Endothelial cell of umbilical vein (primary cell): ENCODE data around the gene SNAPC4. TPM values are rescaled to one million over a fixed set of nuclear protein-coding genes. Genes with fewer than 3 reads are reported as not detected.

Experiments used
- BruUV-seq: library from RNA; stranded (reverse); fragments of 400-500 nt; replicated peaks from 2 replicates; lab custom pipeline; 2021; lab: Mats Ljungman, UMichigan
- CTCF ChIA-PET: fragments of 300-600, 350-600 bp; sonication (Branson Sonifier 250); formaldehyde crosslinking; loops from one replicate; lab custom pipeline; 2021; ENCODE audit warnings: antibody characterized with exemption, inconsistent platforms; lab: Charles Lee
- POLR2A ChIA-PET: fragments of 300-600, 350-600 bp; sonication (Branson Sonifier 250); formaldehyde crosslinking; loops from one replicate; lab custom pipeline; 2021; ENCODE audit warnings: antibody characterized with exemption, inconsistent platforms; lab: Charles Lee
- DNase-seq: peaks from one replicate; pipeline ENCODE4 v3.0.0-alpha.2; 2011; ENCODE audit warnings: low read depth, low spot score
- FAIRE-seq: peaks from 2 replicates; lab custom pipeline; 2011; peaks lifted over from hg19 to GRCh38; lab: Jason Lieb, UNC
- H2AFZ ChIP-seq: 2 replicates; pipeline ENCODE4 v1.6.0; 2012; ENCODE audit warnings: low read depth, low read length, control low read depth, inconsistent platforms
- H3K27ac ChIP-seq: 2 replicates; pipeline ENCODE4 v1.5.1; 2011; ENCODE audit warnings: low read depth, mild to moderate bottlenecking, control low read depth, low read length, moderate library complexity; ENCODE audit not compliant: insufficient read depth
- H3K27me3 ChIP-seq, 2 experiments: 2 replicates each; pipeline versions ENCODE4 v1.6.0 to v1.6.1; 2011; ENCODE audit warnings: low read length in 2 of 2, mixed read lengths in 1 of 2; ENCODE audit not compliant: control insufficient read depth in 2 of 2, insufficient read depth in 2 of 2
- H3K36me3 ChIP-seq, 2 experiments: 2 replicates in 1 of 2; 3 replicates in 1 of 2; pipeline ENCODE4 v1.5.1; 2011; ENCODE audit warnings: low read length in 2 of 2, mild to moderate bottlenecking in 1 of 2, moderate library complexity in 1 of 2; ENCODE audit not compliant: control insufficient read depth in 2 of 2, insufficient read depth in 2 of 2; ENCODE audit errors: extremely low read depth in 1 of 2
- H3K4me1 ChIP-seq: 3 replicates; pipeline ENCODE4 v1.5.1; 2011; ENCODE audit warnings: mild to moderate bottlenecking, low read length; ENCODE audit not compliant: control insufficient read depth, insufficient read depth; ENCODE audit errors: extremely low read depth
- H3K4me2 ChIP-seq: 2 replicates; pipeline ENCODE4 v1.6.1; 2011; ENCODE audit warnings: low read length, control low read depth, mixed read lengths; ENCODE audit not compliant: insufficient read depth
- H3K4me3 ChIP-seq, 3 experiments: fragments of 200-600 bp in 1 of 3; sonication (generic), shearing (Covaris generic) in 1 of 3; replicated peaks in 1 of 3; 2 replicates each; pipeline ENCODE4 v1.5.1; 2011 to 2016; ENCODE audit warnings: control low read depth in 3 of 3, low read length in 3 of 3, mild to moderate bottlenecking in 2 of 3, inconsistent platforms in 1 of 3, low read depth in 1 of 3, moderate library complexity in 1 of 3; ENCODE audit not compliant: insufficient read depth in 1 of 3
- H3K79me2 ChIP-seq: 2 replicates; pipeline ENCODE4 v1.6.0; 2012; ENCODE audit warnings: low read length, inconsistent platforms; ENCODE audit not compliant: control insufficient read depth, insufficient read depth
- H3K9ac ChIP-seq: replicated peaks from 2 replicates; pipeline ENCODE3; 2011; ENCODE audit warnings: low read length, control low read depth; ENCODE audit not compliant: insufficient read depth; ENCODE audit errors: extremely low read depth
- H3K9me1 ChIP-seq: replicated peaks from 3 replicates; pipeline ENCODE4 v1.6.0; 2011; ENCODE audit warnings: mild to moderate bottlenecking, low read length; ENCODE audit not compliant: control insufficient read depth, insufficient read depth; ENCODE audit errors: extremely low read depth
- H3K9me3 ChIP-seq: replicated peaks from 2 replicates; pipeline ENCODE4 v1.5.1; 2012; ENCODE audit warnings: low read length, inconsistent platforms; ENCODE audit not compliant: control insufficient read depth, insufficient read depth
- H4K20me1 ChIP-seq: replicated peaks from 2 replicates; pipeline ENCODE3; 2011; ENCODE audit warnings: mild to moderate bottlenecking, low read length; ENCODE audit not compliant: control insufficient read depth, insufficient read depth; ENCODE audit errors: extremely low read depth
- FOS ChIP-seq: IDR thresholded peaks from 2 replicates; pipeline ENCODE4 v1.6.1; 2011; ENCODE audit warnings: mild to moderate bottlenecking, low read length, moderate library complexity, borderline replicate concordance; ENCODE audit not compliant: insufficient read depth
- GATA2 ChIP-seq: IDR thresholded peaks from 2 replicates; pipeline ENCODE4 v1.7.0; 2011; ENCODE audit warnings: low read depth, mild to moderate bottlenecking, moderate library complexity, mixed read lengths, low read length; ENCODE audit not compliant: insufficient read length, insufficient read depth
- JUN ChIP-seq: IDR thresholded peaks from 2 replicates; pipeline ENCODE4 v1.6.1; 2011; ENCODE audit warnings: borderline replicate concordance, low read depth; ENCODE audit not compliant: insufficient read length, insufficient read depth
- MYC ChIP-seq: IDR thresholded peaks from one replicate; pipeline ENCODE4 v1.6.1; 2011; ENCODE audit warnings: mild to moderate bottlenecking, low read depth, low read length
- POLR2A ChIP-seq: IDR thresholded peaks from 2 replicates; pipeline ENCODE4 v1.6.1; 2012; ENCODE audit warnings: low read depth, mild to moderate bottlenecking, control low read depth, low read length
- POLR2AphosphoS5 ChIP-seq: IDR thresholded peaks from 2 replicates; pipeline ENCODE4 v1.6.1; 2012; ENCODE audit warnings: low read depth, mild to moderate bottlenecking, control low read depth, low read length, moderate library complexity; ENCODE audit not compliant: insufficient read depth
- dilution Hi-C: fragments of 300-500 bp; cut with MboI; formaldehyde crosslinking; loops from one replicate; pipeline ENCODE4 v1.15.0; 2019; ENCODE audit warnings: low sequenced_read_pairs; ENCODE audit not compliant: extremely low pct_ligation_motif_present
- intact Hi-C: fragments of 100-400 bp; cut with micrococcal nuclease; formaldehyde crosslinking; loops from one replicate; pipeline ENCODE4 v1.10.0; 2022
- polyA plus RNA-seq, 4 experiments: library from polyadenylated mRNA; depleted of rRNA in 3 of 4; stranded (reverse) in 3 of 4; unstranded in 1 of 4; fragments of >200 nt; gene quantifications; 2 replicates each; pipeline versions ENCODE4 v1.2.1 to v1.2.3, GENCODE V29; 2011 to 2012; ENCODE audit warnings: missing spikeins in 1 of 4
- total RNA-seq: library from RNA; stranded (reverse); gene quantifications from 2 replicates; pipeline ENCODE4 v1.2.3, GENCODE V29; 2021
- TF ChIP-seq, protein P1 (sequence below): IDR thresholded peaks from 2 replicates; pipeline ENCODE4 v1.6.1; 2011; ENCODE audit not compliant: insufficient read depth, insufficient read length
- TF ChIP-seq, protein P2 (sequence below), 2 donors: IDR thresholded peaks; 1 replicate in 1 of 2; 2 replicates in 1 of 2; pipeline ENCODE4 v1.5.1; 2011; ENCODE audit warnings: low read length in 2 of 2, mild to moderate bottlenecking in 2 of 2, moderate library complexity in 2 of 2, control low read depth in 1 of 2, inconsistent platforms in 1 of 2, low read depth in 1 of 2; ENCODE audit not compliant: insufficient read depth in 1 of 2; ENCODE audit errors: extremely low read depth in 1 of 2

SNAPC4 gene
- total and polyA plus RNA-seq, 2 donors (not counting 3 experiments of a cell fraction or from before 2014, with no cell fraction given): 6.7 to 17.5 TPM

DNA sequence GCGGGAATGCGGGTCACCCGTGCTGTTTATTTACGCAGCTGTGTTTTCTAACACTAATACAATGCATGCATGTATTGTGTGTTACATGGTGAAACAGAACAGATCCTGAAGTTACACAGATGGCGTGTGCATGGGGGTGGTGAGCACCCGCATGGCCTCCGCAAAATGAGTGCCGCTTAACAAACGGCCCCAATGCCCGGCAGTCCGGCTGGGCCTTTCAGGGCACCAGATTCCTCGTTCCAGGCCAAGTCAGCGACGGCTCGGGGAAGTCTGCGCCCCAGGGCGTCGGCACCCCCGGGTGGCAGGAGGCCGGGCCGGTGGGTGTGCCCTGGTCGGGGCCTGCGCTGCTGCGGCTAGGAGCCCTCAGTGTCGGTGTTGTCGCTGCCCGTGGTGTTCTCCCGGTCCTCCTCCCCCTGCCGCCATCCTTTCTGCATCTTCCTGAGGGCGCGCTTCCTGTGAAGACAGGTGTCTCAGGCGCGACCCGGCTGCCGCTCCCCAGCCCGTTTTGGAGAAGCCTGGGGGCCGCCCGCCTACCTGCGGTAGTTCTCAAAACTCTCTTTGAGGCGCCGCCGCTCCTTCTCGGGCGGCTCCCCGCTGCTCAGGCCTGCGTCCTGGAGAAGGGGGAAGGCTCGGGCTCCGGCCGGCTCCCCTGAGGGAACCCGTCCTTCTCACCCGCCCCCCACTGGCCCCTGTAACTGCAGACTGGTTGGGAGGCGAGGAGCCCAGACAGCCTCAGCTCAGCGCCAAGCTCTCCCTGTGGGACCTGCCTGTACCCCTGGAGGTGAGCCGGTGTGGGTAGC lies 35.8 kb downstream of the SNAPC4 start:
- dilution Hi-C loops: no loop called here
- no TSS peak for BruUV-seq
- Histone ChIP-seq H3K4me3 (peak overlapping the region in 1 of 3 experiments; percentile 9), H3K79me2 (peaks cover 3% of the 10 kb centered on the region), H3K9ac (no peak overlapping the region), H3K4me2 (peak overlapping the region; percentile 27), H3K27ac (no peak overlapping the region), H4K20me1 (no peaks in the 10 kb centered on the region), H3K4me1 (peaks cover 7% of the 10 kb centered on the region), H3K9me1 (no peaks in the 10 kb centered on the region), H3K27me3 (no peaks in the 10 kb centered on the region), H3K9me3 (no peaks in the 10 kb centered on the region), H2AFZ (no peak overlapping the region), H3K36me3 (no peaks in the 10 kb centered on the region)
- ChIA-PET POLR2A (interaction anchor here (1.2 kb wide), 1 partner anchor 18 kb away, joined by 5 read pairs; no protein-coding TSS in a partner anchor), CTCF (interaction anchor here (0.6 to 2.4 kb wide), 7 partner anchors 10 to 52 kb away, joined by 3 to 27 read pairs (median 7); no protein-coding TSS in a partner anchor)
- TF ChIP-seq GATA2 (no peak), MYC (no peak), JUN (no peak), FOS (no peak), POLR2AphosphoS5 (no peak), POLR2A (no peak)
- TF ChIP-seq, protein P1, sequence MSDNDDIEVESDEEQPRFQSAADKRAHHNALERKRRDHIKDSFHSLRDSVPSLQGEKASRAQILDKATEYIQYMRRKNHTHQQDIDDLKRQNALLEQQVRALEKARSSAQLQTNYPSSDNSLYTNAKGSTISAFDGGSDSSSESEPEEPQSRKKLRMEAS: no peak
- TF ChIP-seq, protein P2, sequence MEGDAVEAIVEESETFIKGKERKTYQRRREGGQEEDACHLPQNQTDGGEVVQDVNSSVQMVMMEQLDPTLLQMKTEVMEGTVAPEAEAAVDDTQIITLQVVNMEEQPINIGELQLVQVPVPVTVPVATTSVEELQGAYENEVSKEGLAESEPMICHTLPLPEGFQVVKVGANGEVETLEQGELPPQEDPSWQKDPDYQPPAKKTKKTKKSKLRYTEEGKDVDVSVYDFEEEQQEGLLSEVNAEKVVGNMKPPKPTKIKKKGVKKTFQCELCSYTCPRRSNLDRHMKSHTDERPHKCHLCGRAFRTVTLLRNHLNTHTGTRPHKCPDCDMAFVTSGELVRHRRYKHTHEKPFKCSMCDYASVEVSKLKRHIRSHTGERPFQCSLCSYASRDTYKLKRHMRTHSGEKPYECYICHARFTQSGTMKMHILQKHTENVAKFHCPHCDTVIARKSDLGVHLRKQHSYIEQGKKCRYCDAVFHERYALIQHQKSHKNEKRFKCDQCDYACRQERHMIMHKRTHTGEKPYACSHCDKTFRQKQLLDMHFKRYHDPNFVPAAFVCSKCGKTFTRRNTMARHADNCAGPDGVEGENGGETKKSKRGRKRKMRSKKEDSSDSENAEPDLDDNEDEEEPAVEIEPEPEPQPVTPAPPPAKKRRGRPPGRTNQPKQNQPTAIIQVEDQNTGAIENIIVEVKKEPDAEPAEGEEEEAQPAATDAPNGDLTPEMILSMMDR (IDR thresholded peaks at IDR 0.05; ENCODE audit: extremely low read depth in 1 of 2, insufficient read depth in 1 of 2, low read depth in 1 of 2, low read length in 2 of 2): no peak
- intact Hi-C loops: loop anchor here (1.0 to 2.0 kb wide), 4 partner anchors 22 to 349 kb away; partner anchors contain the start of genes DIPK1B and SNAPC4
- DNase-seq (no peak), FAIRE-seq (no peak)
